OCI-LY3 (cell line): ENCODE results near the gene POLR1G.

Experiments used
- EZH2phosphoT487 ChIP-seq: fragments of 200-600 bp; shearing (Covaris generic); IDR thresholded peaks from 2 replicates; pipeline ENCODE4 v1.6.1; 2018; ENCODE audit warnings: antibody characterized with exemption, mixed run types, low read depth
- TF ChIP-seq, protein P1 (sequence below): fragments of 200-600, 300-600 bp; sonication (generic); IDR thresholded peaks from 2 replicates; pipeline ENCODE4 v1.5.1; 2014; ENCODE audit warnings: antibody characterized with exemption, low read length, low read depth

GRCh38 chr19:45417151-45417550 is 10.7 kb downstream of the POLR1G start:
- TF ChIP-seq, protein P1, sequence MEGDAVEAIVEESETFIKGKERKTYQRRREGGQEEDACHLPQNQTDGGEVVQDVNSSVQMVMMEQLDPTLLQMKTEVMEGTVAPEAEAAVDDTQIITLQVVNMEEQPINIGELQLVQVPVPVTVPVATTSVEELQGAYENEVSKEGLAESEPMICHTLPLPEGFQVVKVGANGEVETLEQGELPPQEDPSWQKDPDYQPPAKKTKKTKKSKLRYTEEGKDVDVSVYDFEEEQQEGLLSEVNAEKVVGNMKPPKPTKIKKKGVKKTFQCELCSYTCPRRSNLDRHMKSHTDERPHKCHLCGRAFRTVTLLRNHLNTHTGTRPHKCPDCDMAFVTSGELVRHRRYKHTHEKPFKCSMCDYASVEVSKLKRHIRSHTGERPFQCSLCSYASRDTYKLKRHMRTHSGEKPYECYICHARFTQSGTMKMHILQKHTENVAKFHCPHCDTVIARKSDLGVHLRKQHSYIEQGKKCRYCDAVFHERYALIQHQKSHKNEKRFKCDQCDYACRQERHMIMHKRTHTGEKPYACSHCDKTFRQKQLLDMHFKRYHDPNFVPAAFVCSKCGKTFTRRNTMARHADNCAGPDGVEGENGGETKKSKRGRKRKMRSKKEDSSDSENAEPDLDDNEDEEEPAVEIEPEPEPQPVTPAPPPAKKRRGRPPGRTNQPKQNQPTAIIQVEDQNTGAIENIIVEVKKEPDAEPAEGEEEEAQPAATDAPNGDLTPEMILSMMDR = no peak
- TF ChIP-seq EZH2phosphoT487 = no peak
